OCI-LY7 (cell line): ENCODE measurements around the gene RPL28.

Source experiments
- EZH2phosphoT487 ChIP-seq: fragments of 200-600 bp; sonication (generic); IDR thresholded peaks from 2 replicates; pipeline ENCODE4 v1.6.1; 2018; ENCODE audit warnings: low read depth, borderline replicate concordance, mild to moderate bottlenecking, mixed run types, antibody characterized with exemption, low read length, moderate library complexity, mixed read lengths
- TF ChIP-seq, protein P1 (sequence below): fragments of 200-600 bp; sonication (generic); conservative IDR thresholded peaks from 2 replicates; pipeline ENCODE4 v1.5.1; 2014; ENCODE audit warnings: mild to moderate bottlenecking, antibody characterized with exemption, low read length, moderate library complexity, mixed read lengths

GRCh38 chr19:55389386-55390317 is 3.9 kb downstream of the RPL28 start:
- TF ChIP-seq, protein P1, sequence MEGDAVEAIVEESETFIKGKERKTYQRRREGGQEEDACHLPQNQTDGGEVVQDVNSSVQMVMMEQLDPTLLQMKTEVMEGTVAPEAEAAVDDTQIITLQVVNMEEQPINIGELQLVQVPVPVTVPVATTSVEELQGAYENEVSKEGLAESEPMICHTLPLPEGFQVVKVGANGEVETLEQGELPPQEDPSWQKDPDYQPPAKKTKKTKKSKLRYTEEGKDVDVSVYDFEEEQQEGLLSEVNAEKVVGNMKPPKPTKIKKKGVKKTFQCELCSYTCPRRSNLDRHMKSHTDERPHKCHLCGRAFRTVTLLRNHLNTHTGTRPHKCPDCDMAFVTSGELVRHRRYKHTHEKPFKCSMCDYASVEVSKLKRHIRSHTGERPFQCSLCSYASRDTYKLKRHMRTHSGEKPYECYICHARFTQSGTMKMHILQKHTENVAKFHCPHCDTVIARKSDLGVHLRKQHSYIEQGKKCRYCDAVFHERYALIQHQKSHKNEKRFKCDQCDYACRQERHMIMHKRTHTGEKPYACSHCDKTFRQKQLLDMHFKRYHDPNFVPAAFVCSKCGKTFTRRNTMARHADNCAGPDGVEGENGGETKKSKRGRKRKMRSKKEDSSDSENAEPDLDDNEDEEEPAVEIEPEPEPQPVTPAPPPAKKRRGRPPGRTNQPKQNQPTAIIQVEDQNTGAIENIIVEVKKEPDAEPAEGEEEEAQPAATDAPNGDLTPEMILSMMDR: no peak
- no peak for TF ChIP-seq EZH2phosphoT487
